ENCODE results near the gene CCDC192.

The CCDC192 gene

DNA sequence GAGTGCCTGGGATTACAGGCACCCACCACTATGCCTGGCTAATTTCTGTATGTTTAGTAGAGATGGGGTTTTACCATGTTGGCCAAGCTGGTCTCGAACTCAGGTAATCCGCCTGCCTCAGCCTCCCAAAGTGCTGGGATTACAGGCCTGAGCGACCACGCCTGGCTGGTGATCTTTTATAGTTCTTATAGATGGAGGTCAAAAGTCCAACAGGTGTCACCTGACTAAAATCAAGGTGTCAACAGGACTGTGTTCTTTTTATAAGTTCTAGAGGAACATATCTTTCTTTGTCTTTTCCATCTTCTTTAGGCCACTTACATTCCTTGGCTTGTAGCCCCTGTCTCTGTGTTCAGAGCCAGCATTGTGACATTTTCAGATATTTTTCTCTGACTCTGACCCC lies 224.9 kb downstream of the CCDC192 start:
- DNase-seq: no peak

GRCh38 chr5:127930311-127930710 lies 227.1 kb downstream of the CCDC192 start:
- no peak for DNase-seq

DNA sequence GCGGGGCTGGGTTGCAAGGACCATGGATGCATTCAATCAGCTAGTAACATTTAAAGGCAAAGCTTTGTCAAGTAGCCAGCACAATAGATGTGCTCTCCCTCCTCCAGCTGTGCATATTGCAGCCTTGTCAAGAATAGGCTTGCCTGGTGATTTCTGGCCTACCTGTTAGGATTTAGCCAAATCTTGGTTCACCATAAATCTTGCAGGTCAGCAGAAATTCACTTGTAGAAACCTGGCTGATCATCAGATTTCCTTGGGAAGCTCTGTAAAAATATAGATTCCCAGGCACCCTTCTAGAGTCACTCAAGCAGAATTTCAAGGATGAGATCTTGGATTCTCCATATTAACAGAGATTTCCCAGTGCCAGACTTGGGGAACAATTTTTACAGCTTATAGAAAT lies 228.2 kb downstream of the CCDC192 start:
- DNase-seq: no peak

DNA sequence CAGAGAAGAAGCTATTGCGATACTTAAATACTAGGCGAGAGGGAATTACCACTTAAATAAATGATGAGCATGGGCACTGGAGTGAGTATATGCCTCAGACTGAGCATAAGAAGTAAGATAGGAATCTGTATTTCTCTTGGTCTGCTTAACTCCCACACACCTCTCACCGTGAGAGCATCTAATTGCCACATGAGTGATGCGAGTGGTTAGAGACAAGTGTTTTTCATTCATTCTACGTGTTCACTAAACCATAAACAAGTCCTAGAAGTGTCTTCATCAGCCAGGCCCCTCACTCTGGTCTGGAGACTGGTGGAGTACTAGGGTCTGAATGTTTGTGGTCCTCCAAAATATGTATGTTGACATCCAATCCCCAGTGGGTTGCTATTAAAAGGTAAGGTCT lies 230.2 kb downstream of the CCDC192 start:
- no peak for DNase-seq

GRCh38 chr5:127934791-127935256 lies 231.6 kb downstream of the CCDC192 start:
- no peak for DNase-seq

DNA sequence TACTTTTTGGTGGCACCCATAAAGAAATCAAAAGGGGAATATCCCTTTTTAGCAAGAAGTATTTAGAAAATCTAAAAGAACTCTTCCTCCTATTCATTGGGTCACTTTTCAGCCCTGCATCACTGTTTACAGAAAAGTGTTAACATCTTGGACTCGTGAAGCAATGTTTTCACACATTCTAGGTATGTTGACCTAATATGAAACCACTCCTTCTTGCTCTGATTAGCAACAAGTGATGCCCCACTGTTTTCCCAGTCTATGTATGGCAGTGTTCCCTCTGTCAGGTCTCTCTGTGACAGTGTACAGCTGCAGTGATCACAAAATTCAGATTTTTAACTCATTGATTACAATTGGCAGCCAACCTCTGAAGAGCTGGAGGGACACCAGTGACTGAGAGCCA lies 232.2 kb downstream of the CCDC192 start:
- no peak for DNase-seq

GRCh38 chr5:127936439-127936972 lies 233.3 kb downstream of the CCDC192 start:
- DNase-seq: no peak

GRCh38 chr5:127938746-127939145 lies 235.6 kb downstream of the CCDC192 start:
- DNase-seq: no peak

DNA sequence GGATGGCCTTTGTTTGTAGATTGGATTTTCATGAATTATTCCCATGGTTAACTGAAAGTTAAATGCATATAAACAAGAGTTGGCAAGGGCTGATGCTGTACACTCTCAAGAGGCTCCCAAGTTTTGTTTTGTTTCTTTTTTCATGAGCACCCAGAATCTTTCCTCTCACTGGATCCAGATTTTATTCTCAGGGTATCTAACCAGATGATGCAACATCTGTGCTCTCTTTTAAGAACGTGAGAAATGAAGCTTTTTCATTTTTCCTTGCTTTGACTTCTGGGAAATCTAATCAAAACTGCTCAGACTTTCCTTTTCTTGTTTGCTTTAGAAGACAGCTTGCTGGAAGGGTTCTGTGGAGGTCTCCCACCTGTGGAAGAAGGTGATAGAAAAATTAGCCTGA lies 237.7 kb downstream of the CCDC192 start:
- no peak for DNase-seq

DNA sequence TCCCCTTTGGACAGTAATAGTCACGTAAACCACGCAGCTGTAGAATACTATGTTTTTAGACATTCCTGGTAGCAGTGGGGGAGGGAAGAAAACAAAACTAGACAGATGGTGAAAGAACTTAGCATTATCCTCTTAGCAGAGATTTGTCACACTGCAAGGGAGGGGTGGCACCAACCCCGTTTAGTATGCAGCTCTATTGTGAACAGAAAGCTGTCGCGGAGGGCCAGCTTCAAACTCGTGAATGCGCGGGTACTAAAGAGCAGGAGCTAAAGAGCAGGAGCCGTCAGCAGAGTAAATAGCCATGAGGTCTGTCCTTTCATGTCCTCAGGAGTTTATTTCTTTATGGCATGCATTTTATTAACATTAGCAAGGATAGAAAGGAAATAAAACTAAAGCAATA lies 238.5 kb downstream of the CCDC192 start:
- DNase-seq: no peak

DNA sequence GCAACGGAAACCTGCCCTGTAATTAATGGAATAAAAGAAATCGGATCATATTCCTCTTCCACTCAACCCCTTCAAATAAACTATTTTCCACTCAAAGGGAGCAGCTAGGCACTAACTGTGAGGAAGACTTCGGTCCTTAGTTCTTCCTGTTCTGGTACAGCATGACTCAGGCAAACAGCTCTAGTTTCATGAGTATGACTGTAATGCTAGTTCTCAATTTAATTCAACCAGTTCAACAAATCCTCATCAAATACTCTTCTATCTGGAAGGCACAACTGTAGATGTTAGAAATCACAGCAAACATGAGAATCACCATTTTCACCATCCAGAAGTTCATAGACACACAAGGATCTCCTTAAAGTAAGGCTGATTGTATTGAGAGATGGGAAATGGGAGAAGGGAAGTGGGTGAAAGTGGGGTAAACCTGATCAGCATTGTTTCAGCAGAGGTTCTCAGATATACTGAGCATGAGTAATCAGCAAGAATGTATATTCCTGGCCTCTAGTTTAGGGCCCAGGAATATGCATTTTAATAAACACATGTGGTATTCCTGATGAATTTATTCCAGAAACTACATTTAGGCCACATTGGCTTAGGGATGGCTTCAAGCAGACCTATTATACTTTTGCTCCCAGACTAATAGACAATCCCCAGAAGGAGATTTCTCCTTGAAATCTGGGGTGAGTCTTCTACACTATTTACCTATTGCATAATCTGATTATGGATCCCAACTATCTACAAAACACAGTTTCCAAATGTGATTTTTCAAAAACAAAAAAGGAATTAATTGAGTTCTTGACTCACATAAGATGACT lies 239.3 kb downstream of the CCDC192 start:
- DNase-seq: no peak

- no peak for DNase-seq
Observed at GRCh38 chr5:127943061-127943371, 239.8 kb downstream of the CCDC192 start.

DNA sequence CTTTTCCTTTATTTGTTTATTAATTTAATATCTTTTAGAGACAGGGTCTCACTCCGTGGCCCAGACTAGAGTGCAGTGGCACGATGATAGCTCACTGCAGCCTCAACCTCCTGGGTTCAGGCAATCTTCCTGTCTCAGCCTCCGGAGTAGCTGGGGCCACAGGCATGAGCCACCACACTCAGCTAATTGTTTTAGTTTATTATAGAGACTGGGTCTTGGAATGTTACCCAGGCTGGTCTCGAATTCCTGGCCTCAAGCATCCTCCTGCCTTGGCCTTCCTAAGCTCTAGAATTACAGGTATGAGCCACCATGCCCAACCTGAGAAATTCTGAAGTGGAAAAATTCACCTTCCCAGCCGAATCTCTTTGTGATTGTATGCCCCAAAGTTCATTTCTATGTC lies 240.9 kb downstream of the CCDC192 start:
- DNase-seq: no peak

- no peak for DNase-seq
Observed at GRCh38 chr5:127947941-127948340, 244.8 kb downstream of the CCDC192 start.

- DNase-seq: no peak
Observed at GRCh38 chr5:127950707-127951391, 247.7 kb downstream of the CCDC192 start.

- DNase-seq: no peak
Observed at GRCh38 chr5:127951791-127952190, 248.6 kb downstream of the CCDC192 start.

DNA sequence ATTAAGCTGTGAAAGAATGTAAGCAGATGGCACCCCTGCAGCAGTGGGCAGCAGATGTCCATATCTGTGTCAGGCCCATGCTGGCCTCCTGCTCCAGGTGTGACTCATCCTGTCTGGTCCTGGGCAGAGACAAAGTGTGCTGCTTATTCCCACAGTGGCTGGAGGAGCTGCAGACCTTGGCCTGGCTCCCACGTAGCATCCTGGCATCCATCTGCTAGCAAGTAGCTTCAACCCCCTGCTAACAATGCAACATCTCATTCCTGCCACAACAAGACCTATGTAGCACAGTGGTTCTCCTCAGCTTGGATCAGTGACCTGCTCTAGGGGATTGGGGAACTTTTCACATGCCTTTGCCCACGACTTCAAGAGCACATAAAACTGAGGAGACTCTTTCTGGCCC lies 254.0 kb downstream of the CCDC192 start:
- DNase-seq: no peak

GRCh38 chr5:127957701-127958239 lies 254.6 kb downstream of the CCDC192 start:
- DNase-seq: no peak

GRCh38 chr5:127958421-127959011 lies 255.3 kb downstream of the CCDC192 start:
- DNase-seq: no peak

DNA sequence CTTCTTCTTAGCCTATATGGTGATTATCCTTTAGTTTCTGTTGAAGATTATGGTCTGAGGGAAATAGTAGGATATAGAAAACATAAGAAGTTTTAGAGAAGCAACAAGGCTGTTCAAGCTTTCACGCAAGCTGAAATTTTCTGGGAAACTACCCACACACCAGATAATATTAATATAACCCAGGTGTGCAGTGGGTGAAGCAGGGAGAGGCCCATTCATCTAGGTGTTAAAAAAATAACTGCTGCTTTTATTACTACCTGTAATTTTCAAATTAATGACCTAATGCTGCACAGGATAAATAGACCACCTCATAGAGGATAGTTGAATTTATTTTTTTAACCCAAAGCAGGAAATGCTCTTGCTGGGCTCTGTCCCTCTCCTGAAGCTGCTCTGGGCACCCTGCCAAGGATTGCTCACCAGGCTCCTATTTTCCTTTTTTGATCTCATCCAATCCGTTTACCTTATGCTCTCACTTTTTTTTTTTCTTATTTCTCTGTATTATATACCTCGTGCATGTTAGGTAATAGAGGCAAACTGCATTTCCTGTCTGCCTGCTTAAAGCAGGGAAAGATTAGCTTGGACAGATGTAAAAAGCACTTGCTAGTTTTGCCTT lies 256.1 kb downstream of the CCDC192 start:
- no peak for DNase-seq

- peak; percentile 40 for DNase-seq
Observed at GRCh38 chr5:127960270-127960691, 257.1 kb downstream of the CCDC192 start.

DNA sequence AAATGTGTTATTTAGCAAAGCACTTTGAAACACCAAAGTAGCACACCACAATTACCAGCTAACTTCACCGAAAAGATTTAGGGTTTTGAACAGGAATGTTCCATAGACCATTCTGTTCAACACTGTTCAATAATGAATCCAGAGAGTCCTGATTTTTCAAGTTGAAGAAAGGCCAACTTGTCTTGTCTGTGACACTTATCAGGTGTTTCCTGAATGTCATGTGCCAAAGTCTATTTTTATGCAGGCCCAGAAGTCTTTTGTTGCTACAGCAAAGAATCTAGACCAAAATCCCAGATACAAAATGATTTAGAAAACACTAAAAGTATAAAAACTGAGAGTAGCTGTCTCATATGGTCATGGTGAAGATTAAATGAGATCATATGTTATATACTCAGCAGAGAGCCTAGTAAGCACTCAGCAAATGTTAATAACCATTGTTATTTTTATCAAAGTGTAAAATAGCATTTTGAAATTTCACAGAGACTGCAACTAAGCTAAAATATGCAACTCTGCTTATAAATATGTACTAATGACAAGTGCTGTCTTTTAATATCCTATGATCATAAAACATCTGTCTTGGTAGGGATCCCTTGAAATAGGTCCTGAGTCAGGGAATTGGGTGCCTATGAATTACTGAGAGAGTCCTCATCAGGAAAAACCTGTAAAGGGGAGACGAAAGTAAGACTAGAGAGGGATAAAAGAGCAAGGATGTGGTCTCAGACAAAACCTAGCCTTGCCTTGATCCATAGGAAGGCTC lies 258.0 kb downstream of the CCDC192 start:
- no peak for DNase-seq
